GM12891 (cell line): Measurements from ENCODE around the gene RBFOX2.

ENCODE experiments used
- DNase-seq: peaks from one replicate; pipeline ENCODE4 v3.0.0; 2011; ENCODE audit warnings: low spot score; ENCODE audit not compliant: insufficient read length
- FAIRE-seq: peaks from 2 replicates; lab custom pipeline; 2011; peaks lifted over from hg19 to GRCh38; lab: Jason Lieb, UNC
- PAX5 ChIP-seq: IDR thresholded peaks from 2 replicates; pipeline ENCODE4 v1.6.1; 2011; ENCODE audit warnings: low read length, moderate library complexity, mild to moderate bottlenecking; ENCODE audit not compliant: insufficient read depth, severe bottlenecking
- POLR2A ChIP-seq: IDR thresholded peaks from 2 replicates; pipeline ENCODE4 v1.6.1; 2011; ENCODE audit warnings: low read depth, low read length, control low read depth
- POLR2AphosphoS5 ChIP-seq: IDR thresholded peaks from 2 replicates; pipeline ENCODE4 v1.6.1; 2011; ENCODE audit warnings: low read depth, low read length, control low read depth
- POU2F2 ChIP-seq: IDR thresholded peaks from 2 replicates; pipeline ENCODE4 v1.6.1; 2011; ENCODE audit warnings: low read depth, mild to moderate bottlenecking, control low read depth, low read length, moderate library complexity
- SPI1 ChIP-seq: IDR thresholded peaks from 2 replicates; pipeline ENCODE4 v1.6.1; 2011; ENCODE audit warnings: low read depth, low read length, control low read depth
- TAF1 ChIP-seq: IDR thresholded peaks from 2 replicates; pipeline ENCODE4 v1.6.1; 2011; ENCODE audit warnings: low read depth, low read length, control low read depth

The RBFOX2 gene

GRCh38 chr22:35963237-35963810 lies 65.3 kb downstream of the RBFOX2 start:
- no peak for TF ChIP-seq POLR2A
- TF ChIP-seq SPI1, result no peak
- TF ChIP-seq PAX5, result no peak
- no peak for TF ChIP-seq POU2F2
- TF ChIP-seq TAF1, result no peak
- no peak for TF ChIP-seq POLR2AphosphoS5
- no peak for DNase-seq
- FAIRE-seq, result no peak

GRCh38 chr22:35961480-35962295 lies 66.9 kb downstream of the RBFOX2 start:
- DNase-seq (no peak), FAIRE-seq (no peak)
- TF ChIP-seq POLR2AphosphoS5 (no peak), POLR2A (no peak), POU2F2 (no peak), PAX5 (no peak), SPI1 (no peak), TAF1 (no peak)

GRCh38 chr22:35960854-35961253 lies 67.8 kb downstream of the RBFOX2 start:
- no peak for FAIRE-seq
- DNase-seq, result no peak
- TF ChIP-seq PAX5 (no peak), SPI1 (no peak), TAF1 (no peak), POLR2A (no peak), POLR2AphosphoS5 (no peak), POU2F2 (no peak)

- TF ChIP-seq PAX5 (no peak), POU2F2 (no peak), TAF1 (no peak), POLR2AphosphoS5 (no peak), POLR2A (no peak), SPI1 (no peak)
- DNase-seq (no peak), FAIRE-seq (no peak)
Observed at GRCh38 chr22:35959121-35959800, 69.4 kb downstream of the RBFOX2 start.

- TF ChIP-seq POLR2AphosphoS5 (no peak), PAX5 (no peak), SPI1 (no peak), TAF1 (no peak), POLR2A (no peak), POU2F2 (no peak)
- DNase-seq, result no peak
- no peak for FAIRE-seq
Observed at GRCh38 chr22:35958334-35958733, 70.3 kb downstream of the RBFOX2 start.

- FAIRE-seq (no peak), DNase-seq (no peak)
- TF ChIP-seq SPI1 (no peak), POU2F2 (no peak), TAF1 (no peak), POLR2A (no peak), POLR2AphosphoS5 (no peak), PAX5 (no peak)
Observed at GRCh38 chr22:35957589-35957988, 71.0 kb downstream of the RBFOX2 start.

- TF ChIP-seq POLR2AphosphoS5 (no peak), TAF1 (no peak), POU2F2 (no peak), POLR2A (no peak), SPI1 (no peak), PAX5 (no peak)
- DNase-seq (no peak), FAIRE-seq (no peak)
Observed at GRCh38 chr22:35956850-35957249, 71.8 kb downstream of the RBFOX2 start.

- no peak for FAIRE-seq
- no peak for TF ChIP-seq POLR2A
- TF ChIP-seq POU2F2, result no peak
- TF ChIP-seq SPI1, result no peak
- TF ChIP-seq POLR2AphosphoS5, result no peak
- no peak for TF ChIP-seq PAX5
- TF ChIP-seq TAF1, result no peak
- no peak for DNase-seq
Observed at GRCh38 chr22:35955546-35955945, 73.1 kb downstream of the RBFOX2 start.

GRCh38 chr22:35952576-35952975 lies 76.0 kb downstream of the RBFOX2 start:
- FAIRE-seq (no peak), DNase-seq (no peak)
- no peak for TF ChIP-seq TAF1
- no peak for TF ChIP-seq POLR2A

GRCh38 chr22:35950262-35950661 lies 78.4 kb downstream of the RBFOX2 start:
- TF ChIP-seq POLR2AphosphoS5, result no peak
- TF ChIP-seq POLR2A, result no peak
- no peak for TF ChIP-seq TAF1
- no peak for TF ChIP-seq POU2F2
- TF ChIP-seq SPI1, result no peak
- TF ChIP-seq PAX5, result no peak
- DNase-seq (no peak), FAIRE-seq (no peak)
